Progenitor cell of endocrine pancreas (in vitro differentiated cells): ENCODE results near the gene RP9. TPM values are rescaled to one million over a fixed set of nuclear protein-coding genes. Genes with fewer than 3 reads are reported as not detected.
"Not testable (repeated sequence)": the region's sequence is repeated elsewhere in the genome, so short reads cannot be mapped to it uniquely, and the experiment has no call there.

Experiments
- DNase-seq: peaks from one replicate; pipeline ENCODE4 v3.0.0; 2021; ENCODE audit warnings: low spot score; ENCODE audit not compliant: unreplicated experiment
- H3K27ac Mint-ChIP-seq: 2 replicates; pipeline ENCODE4 v1.8.0; 2021; ENCODE audit warnings: mild to moderate bottlenecking, moderate library complexity, mixed read lengths
- H3K27me3 Mint-ChIP-seq: 2 replicates; pipeline ENCODE4 v1.8.0; 2021; ENCODE audit warnings: mixed read lengths
- H3K36me3 Mint-ChIP-seq: 2 replicates; pipeline ENCODE4 v1.8.0; 2022; ENCODE audit warnings: mixed read lengths; ENCODE audit not compliant: insufficient read depth
- H3K4me1 Mint-ChIP-seq: 2 replicates; pipeline ENCODE4 v1.8.0; 2021; ENCODE audit warnings: low read depth, mixed read lengths
- H3K4me3 Mint-ChIP-seq: 2 replicates; pipeline ENCODE4 v1.8.0; 2021; ENCODE audit warnings: low read depth, mild to moderate bottlenecking, moderate library complexity, mixed read lengths
- H3K9me3 Mint-ChIP-seq: 2 replicates; pipeline ENCODE4 v1.8.0; 2021; ENCODE audit warnings: low read depth, mixed read lengths
- total RNA-seq: library from RNA; stranded (reverse); gene quantifications from 2 replicates; pipeline ENCODE4 v1.2.1, GENCODE V29; 2021
- TF ChIP-seq, protein P1 (sequence below): fragments of 200-600 bp; sonication (generic); IDR thresholded peaks from one replicate; pipeline ENCODE4 v1.5.0; 2021; ENCODE audit warnings: antibody characterized with exemption, mild to moderate bottlenecking; ENCODE audit not compliant: unreplicated experiment

RP9 gene
- total RNA-seq, 1 donor from 2014 or later = 26.2 TPM

- DNase-seq = no peak
Measured at GRCh38 chr7:33107136-33108066, 1.8 kb downstream of the RP9 start.

DNA sequence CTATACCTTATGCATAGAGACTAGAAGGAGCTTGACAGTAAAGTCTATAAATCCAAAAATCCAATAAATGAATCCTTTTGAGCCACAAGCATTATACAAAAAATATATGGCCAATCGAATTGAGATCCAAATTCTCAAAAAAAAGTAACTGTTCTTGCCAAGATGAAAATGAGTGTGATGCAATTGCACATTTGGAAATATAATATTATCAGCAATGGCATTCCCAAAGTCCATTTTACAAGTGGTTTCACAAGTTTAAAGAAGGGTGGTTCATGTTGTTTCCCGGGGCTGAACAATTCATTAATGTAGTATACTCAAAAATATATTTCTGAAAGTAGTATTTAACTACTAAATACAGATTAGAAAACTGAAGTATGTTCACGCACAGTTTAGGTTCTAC, 7.3 kb downstream of the RP9 start:
- Mint-ChIP-seq H3K36me3 (peaks cover 17% of the 10 kb centered on the region), H3K9me3 (no peaks in the 10 kb centered on the region), H3K27me3 (no peaks in the 10 kb centered on the region), H3K4me1 (peaks cover 1% of the 10 kb centered on the region), H3K4me3 (no peak overlapping the region), H3K27ac (no peak overlapping the region)
- TF ChIP-seq, protein P1, sequence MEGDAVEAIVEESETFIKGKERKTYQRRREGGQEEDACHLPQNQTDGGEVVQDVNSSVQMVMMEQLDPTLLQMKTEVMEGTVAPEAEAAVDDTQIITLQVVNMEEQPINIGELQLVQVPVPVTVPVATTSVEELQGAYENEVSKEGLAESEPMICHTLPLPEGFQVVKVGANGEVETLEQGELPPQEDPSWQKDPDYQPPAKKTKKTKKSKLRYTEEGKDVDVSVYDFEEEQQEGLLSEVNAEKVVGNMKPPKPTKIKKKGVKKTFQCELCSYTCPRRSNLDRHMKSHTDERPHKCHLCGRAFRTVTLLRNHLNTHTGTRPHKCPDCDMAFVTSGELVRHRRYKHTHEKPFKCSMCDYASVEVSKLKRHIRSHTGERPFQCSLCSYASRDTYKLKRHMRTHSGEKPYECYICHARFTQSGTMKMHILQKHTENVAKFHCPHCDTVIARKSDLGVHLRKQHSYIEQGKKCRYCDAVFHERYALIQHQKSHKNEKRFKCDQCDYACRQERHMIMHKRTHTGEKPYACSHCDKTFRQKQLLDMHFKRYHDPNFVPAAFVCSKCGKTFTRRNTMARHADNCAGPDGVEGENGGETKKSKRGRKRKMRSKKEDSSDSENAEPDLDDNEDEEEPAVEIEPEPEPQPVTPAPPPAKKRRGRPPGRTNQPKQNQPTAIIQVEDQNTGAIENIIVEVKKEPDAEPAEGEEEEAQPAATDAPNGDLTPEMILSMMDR = no peak
- no peak for DNase-seq

More at GRCh38 chr7:33107136-33108066, 1.8 kb downstream of the RP9 start:
- Mint-ChIP-seq H3K4me1 (peaks cover 31% of the 10 kb centered on the region), H3K27me3 (no peaks in the 10 kb centered on the region), H3K36me3 (peaks cover 4% of the 10 kb centered on the region), H3K27ac (peak overlapping the region; percentile 97), H3K9me3 (no peaks in the 10 kb centered on the region), H3K4me3 (peak overlapping the region; percentile 94)
- TF ChIP-seq, protein P1 = peak; percentile 52

- TF ChIP-seq, protein P1 = no peak
- Mint-ChIP-seq H3K27me3 (no peaks in the 10 kb centered on the region), H3K9me3 (no peaks in the 10 kb centered on the region), H3K36me3 (peaks cover 22% of the 10 kb centered on the region), H3K4me1 (no peaks in the 10 kb centered on the region), H3K4me3 (no peak overlapping the region), H3K27ac (no peak overlapping the region)
- DNase-seq = no peak
Measured at GRCh38 chr7:33100770-33101169, 8.4 kb downstream of the RP9 start.

DNA sequence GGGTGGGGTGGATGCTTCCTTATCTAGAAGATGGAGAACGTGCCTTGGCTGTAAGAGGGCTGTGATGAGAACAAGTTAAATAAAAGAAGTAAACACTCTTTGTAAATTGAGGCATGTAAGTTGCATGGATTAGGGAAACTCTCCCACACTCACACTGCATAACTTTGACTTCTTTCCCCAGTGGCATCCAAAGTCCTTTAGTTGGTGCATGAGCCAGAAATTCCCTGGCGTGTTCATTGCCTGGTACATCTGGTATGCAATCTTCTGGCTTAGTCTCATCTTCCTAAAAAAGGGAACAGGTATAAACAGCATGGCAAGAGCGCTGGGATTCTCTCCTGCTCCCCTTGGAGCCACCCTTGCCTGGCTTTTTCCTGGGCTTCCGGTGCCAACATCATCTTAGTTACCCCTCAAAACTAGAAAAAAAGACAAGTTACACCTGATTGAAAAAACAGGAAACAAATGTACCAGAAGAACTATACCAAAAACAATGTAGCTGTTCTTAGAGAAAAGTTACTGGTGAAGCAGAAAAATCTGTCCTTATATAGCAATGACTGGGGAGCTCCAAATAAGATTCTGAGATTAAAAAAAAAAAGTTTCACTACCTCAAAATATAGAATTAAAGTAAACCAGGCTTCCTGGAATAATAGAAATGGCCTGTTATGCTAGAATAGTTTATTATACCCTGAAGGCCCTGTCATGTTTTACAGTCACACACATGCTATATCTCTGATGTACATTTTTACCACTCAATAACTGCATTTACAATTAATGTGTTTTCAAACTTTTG, 9.9 kb downstream of the RP9 start:
- no peaks in the 10 kb centered on the region for H3K27me3 Mint-ChIP-seq
- peaks cover 28% of the 10 kb centered on the region for H3K36me3 Mint-ChIP-seq
- H3K9me3 Mint-ChIP-seq = no peaks in the 10 kb centered on the region
- H3K4me1 Mint-ChIP-seq = no peaks in the 10 kb centered on the region
- DNase-seq = no peak
- TF ChIP-seq, protein P1 = no peak
- no peak overlapping the region for H3K4me3 Mint-ChIP-seq
- H3K27ac Mint-ChIP-seq = no peak overlapping the region

- not testable (repeated sequence) for H3K27ac Mint-ChIP-seq, H3K4me1 Mint-ChIP-seq, H3K4me3 Mint-ChIP-seq, H3K9me3 Mint-ChIP-seq, DNase-seq, H3K27me3 Mint-ChIP-seq
- peaks cover 24% of the 10 kb centered on the region for H3K36me3 Mint-ChIP-seq
Measured at GRCh38 chr7:33094745-33095275, 14.4 kb downstream of the RP9 start.
